ENCODE measurements around the gene POLE.

POLE gene

DNA sequence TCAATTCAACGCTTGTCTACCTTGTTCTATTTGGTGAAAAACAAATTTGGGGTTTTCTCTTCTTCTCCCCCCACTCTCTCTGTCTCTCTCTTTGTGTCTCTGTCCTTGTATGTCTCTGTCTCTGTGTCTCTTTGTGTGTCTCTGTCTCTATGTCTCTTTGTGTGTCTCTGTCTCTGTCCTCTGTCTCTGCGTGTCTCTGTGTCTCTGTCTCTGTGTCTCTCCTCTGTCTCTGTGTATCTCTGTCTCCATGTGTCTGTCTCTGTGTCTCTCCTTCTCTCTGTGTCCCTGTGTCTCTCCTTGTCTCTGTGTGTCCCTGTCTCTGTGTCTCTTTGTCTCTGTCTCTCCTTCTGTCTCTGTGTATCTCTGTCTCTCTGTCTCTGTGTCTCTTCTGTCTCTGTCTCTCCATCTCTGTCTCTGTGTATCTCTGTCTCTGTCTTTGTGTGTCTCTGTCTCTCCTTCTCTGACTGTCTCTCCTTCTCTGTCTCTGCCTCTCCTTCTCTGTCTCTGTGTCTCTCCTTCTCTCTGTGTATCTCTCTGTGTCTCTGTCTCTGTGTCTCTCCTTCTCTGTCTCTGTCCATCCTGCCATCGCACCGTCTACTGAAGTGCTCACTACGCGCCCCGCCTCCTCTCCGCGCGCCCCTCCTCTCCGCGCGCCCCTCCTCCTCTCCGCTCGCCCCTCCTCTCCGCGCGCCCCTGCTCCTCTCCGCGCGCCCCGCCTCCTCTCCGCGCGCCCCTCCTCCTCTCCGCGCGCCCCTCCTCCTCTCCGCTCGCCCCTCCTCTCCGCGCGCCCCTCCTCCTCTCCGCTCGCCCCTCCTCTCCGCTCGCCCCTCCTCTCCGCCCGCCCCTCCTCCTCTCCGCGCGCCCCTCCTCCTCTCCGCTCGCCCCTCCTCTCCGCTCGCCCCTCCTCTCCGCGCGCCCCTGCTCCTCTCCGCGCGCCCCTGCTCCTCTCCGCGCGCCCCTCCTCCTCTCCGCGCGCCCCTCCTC is 89.5 kb downstream of the POLE start:
- peaks cover 25% of the 10 kb centered on the region for H3K4me1 ChIP-seq (ENCODE audit: low read length)
- H3K79me2 ChIP-seq (ENCODE audit: low read length): no peaks in the 10 kb centered on the region
- H3K9me3 ChIP-seq (ENCODE audit: insufficient read depth, low read length): no peaks in the 10 kb centered on the region
- peaks cover 6% of the 10 kb centered on the region; the same call in 1 of the 2 replicates for H3K27me3 ChIP-seq (ENCODE audit: low read depth, low read length)
- peak overlapping the region; percentile 52; the same call in 1 of the 2 replicates for H2AFZ ChIP-seq (ENCODE audit: low read depth, low read length)
- H3K9ac ChIP-seq (ENCODE audit: low read length): peak overlapping the region; percentile 53
- no peaks in the 10 kb centered on the region for H3K36me3 ChIP-seq (replicated peaks; ENCODE audit: low read depth, low read length)
- no peak for TF ChIP-seq EZH2phosphoT487 (IDR thresholded peaks at IDR 0.05; ENCODE audit: low read depth)
- TF ChIP-seq, protein P1, sequence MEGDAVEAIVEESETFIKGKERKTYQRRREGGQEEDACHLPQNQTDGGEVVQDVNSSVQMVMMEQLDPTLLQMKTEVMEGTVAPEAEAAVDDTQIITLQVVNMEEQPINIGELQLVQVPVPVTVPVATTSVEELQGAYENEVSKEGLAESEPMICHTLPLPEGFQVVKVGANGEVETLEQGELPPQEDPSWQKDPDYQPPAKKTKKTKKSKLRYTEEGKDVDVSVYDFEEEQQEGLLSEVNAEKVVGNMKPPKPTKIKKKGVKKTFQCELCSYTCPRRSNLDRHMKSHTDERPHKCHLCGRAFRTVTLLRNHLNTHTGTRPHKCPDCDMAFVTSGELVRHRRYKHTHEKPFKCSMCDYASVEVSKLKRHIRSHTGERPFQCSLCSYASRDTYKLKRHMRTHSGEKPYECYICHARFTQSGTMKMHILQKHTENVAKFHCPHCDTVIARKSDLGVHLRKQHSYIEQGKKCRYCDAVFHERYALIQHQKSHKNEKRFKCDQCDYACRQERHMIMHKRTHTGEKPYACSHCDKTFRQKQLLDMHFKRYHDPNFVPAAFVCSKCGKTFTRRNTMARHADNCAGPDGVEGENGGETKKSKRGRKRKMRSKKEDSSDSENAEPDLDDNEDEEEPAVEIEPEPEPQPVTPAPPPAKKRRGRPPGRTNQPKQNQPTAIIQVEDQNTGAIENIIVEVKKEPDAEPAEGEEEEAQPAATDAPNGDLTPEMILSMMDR (IDR thresholded peaks at IDR 0.05; ENCODE audit: low read depth, low read length): no peak
- H3K27ac ChIP-seq (ENCODE audit: low read length): peak overlapping the region; percentile 43
- H4K20me1 ChIP-seq (ENCODE audit: insufficient read depth, low read length): no peaks in the 10 kb centered on the region
- peak overlapping the region; percentile 97 for H3K4me2 ChIP-seq (ENCODE audit: low read length)
- peak overlapping the region; percentile 90 for H3K4me3 ChIP-seq (ENCODE audit: low read length)

DNA sequence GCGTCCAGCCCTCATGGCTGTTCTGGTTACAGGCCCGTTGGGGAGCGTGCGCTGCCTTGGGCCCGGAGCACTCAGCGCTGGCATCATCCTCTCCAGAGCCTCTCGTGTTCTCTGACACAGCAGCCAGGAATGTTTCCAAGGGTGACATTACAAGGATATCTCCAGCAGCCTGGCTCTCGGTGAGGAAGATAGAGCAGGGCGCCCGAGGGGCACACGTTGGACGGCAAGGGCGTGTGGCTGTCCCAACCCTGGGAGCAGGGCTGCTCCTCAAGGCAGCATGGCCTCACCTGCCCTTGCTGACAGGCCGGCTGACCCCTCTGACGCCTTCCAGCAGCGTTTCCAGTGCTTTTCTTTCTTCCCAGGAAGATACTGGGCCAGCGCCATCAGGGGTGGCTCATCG is 91.1 kb downstream of the POLE start:
- H3K36me3 ChIP-seq (replicated peaks; ENCODE audit: low read depth, low read length): no peaks in the 10 kb centered on the region
- peak overlapping the region; percentile 36; the same call in 1 of the 2 replicates for H3K9ac ChIP-seq (ENCODE audit: low read length)
- peak overlapping the region; percentile 69 for H3K4me2 ChIP-seq (ENCODE audit: low read length)
- H3K4me3 ChIP-seq (ENCODE audit: low read length): peak overlapping the region; percentile 64
- H3K27ac ChIP-seq (ENCODE audit: low read length): peak overlapping the region; percentile 60
- TF ChIP-seq EZH2phosphoT487 (IDR thresholded peaks at IDR 0.05; ENCODE audit: low read depth): no peak
- TF ChIP-seq, protein P1 (IDR thresholded peaks at IDR 0.05; ENCODE audit: low read depth, low read length): no peak
- peak overlapping the region; percentile 12; the same call in 1 of the 2 replicates for H2AFZ ChIP-seq (ENCODE audit: low read depth, low read length)
- H3K9me3 ChIP-seq (ENCODE audit: insufficient read depth, low read length): no peaks in the 10 kb centered on the region
- no peaks in the 10 kb centered on the region for H3K79me2 ChIP-seq (ENCODE audit: low read length)
- no peaks in the 10 kb centered on the region for H4K20me1 ChIP-seq (ENCODE audit: insufficient read depth, low read length)
- H3K4me1 ChIP-seq (ENCODE audit: low read length): peaks cover 25% of the 10 kb centered on the region
- H3K27me3 ChIP-seq (ENCODE audit: low read depth, low read length): peaks cover 6% of the 10 kb centered on the region; the same call in 1 of the 2 replicates

DNA sequence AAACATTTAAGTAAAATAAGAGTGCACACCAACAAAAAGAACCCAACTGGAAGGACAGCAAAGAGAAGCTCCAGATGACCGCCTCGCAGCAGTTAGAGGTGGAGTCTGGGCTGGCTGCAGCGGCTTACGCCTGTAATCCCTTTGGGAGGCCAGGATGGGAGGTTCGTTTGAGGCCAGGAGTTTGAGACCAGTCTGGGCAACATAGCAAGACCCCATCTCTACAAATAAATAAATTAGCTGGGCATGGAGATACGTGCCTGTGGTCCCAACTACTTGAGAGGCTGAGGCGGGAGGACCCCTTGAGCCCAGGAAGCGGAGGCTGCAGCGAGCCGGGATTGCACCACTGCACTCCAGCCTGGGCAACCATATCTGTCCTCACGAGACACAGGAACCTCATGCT is 92.0 kb downstream of the POLE start:
- peak overlapping the region; percentile 60 for H3K27ac ChIP-seq (ENCODE audit: low read length)
- peaks cover 25% of the 10 kb centered on the region for H3K4me1 ChIP-seq (ENCODE audit: low read length)
- H2AFZ ChIP-seq (ENCODE audit: low read depth, low read length): peak overlapping the region; percentile 12; the same call in 1 of the 2 replicates
- H3K9ac ChIP-seq (ENCODE audit: low read length): no peak overlapping the region
- TF ChIP-seq, protein P1 (IDR thresholded peaks at IDR 0.05; ENCODE audit: low read depth, low read length): no peak
- no peak for TF ChIP-seq EZH2phosphoT487 (IDR thresholded peaks at IDR 0.05; ENCODE audit: low read depth)
- peak overlapping the region; percentile 64 for H3K4me3 ChIP-seq (ENCODE audit: low read length)
- H3K79me2 ChIP-seq (ENCODE audit: low read length): no peaks in the 10 kb centered on the region
- peaks cover 6% of the 10 kb centered on the region; the same call in 1 of the 2 replicates for H3K27me3 ChIP-seq (ENCODE audit: low read depth, low read length)
- no peaks in the 10 kb centered on the region for H4K20me1 ChIP-seq (ENCODE audit: insufficient read depth, low read length)
- peak overlapping the region; percentile 69 for H3K4me2 ChIP-seq (ENCODE audit: low read length)
- no peaks in the 10 kb centered on the region for H3K9me3 ChIP-seq (ENCODE audit: insufficient read depth, low read length)
- no peaks in the 10 kb centered on the region for H3K36me3 ChIP-seq (replicated peaks; ENCODE audit: low read depth, low read length)

DNA sequence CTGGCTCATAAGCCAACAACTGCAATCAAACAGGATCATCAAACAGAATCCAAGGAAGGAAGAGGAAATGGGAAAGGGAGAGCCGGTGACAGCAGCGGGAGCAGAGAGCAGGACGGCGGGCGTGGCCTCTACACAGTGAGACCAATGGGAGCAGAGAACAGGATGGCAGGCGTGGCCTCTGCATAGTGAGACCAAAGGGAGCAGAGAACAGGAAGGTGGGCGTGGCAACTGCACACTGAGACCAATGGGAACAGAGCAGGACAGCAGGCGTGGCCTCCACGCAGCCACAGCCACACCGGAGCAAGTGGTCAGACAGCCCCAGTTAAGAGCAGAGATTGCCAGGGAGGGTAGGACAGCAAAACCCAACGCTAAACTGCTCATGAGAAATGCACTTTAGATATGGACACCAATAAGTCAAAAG is 93.2 kb downstream of the POLE start:
- Histone ChIP-seq H3K4me1 (ENCODE audit: low read length) (peaks cover 25% of the 10 kb centered on the region), H2AFZ (ENCODE audit: low read depth, low read length) (no peak overlapping the region), H4K20me1 (ENCODE audit: insufficient read depth, low read length) (no peaks in the 10 kb centered on the region), H3K9me3 (ENCODE audit: insufficient read depth, low read length) (no peaks in the 10 kb centered on the region), H3K79me2 (ENCODE audit: low read length) (no peaks in the 10 kb centered on the region), H3K27me3 (ENCODE audit: low read depth, low read length) (peaks cover 6% of the 10 kb centered on the region; the same call in 1 of the 2 replicates), H3K27ac (ENCODE audit: low read length) (no peak overlapping the region), H3K4me2 (ENCODE audit: low read length) (peak overlapping the region; percentile 28), H3K4me3 (ENCODE audit: low read length) (peak overlapping the region; percentile 47), H3K36me3 (replicated peaks; ENCODE audit: low read depth, low read length) (no peaks in the 10 kb centered on the region), H3K9ac (ENCODE audit: low read length) (no peak overlapping the region)
- TF ChIP-seq, protein P1 (IDR thresholded peaks at IDR 0.05; ENCODE audit: low read depth, low read length): no peak
- no peak for TF ChIP-seq EZH2phosphoT487 (IDR thresholded peaks at IDR 0.05; ENCODE audit: low read depth)
